GM04504 (cell line): ENCODE measurements around the gene MSTO1.
"Not testable (repeated sequence)": the region's sequence is repeated elsewhere in the genome, so short reads cannot be mapped to it uniquely, and the experiment has no call there.

Source experiments
- DNase-seq: peaks from one replicate; pipeline ENCODE4 v3.0.0-alpha.2; 2012; ENCODE audit warnings: low read depth

The MSTO1 gene

GRCh38 chr1:155622191-155622590 is 12.2 kb downstream of the MSTO1 start:
- no peak for DNase-seq

- DNase-seq, result no peak
These were observed 13.3 kb downstream of the MSTO1 start for GRCh38 chr1:155623357-155623756.

- not testable (repeated sequence) for DNase-seq
These were observed 16.4 kb downstream of the MSTO1 start for GRCh38 chr1:155626428-155626827.

- DNase-seq, result no peak
These were observed 26.6 kb downstream of the MSTO1 start for GRCh38 chr1:155636397-155637153.

GRCh38 chr1:155640367-155640766 is 30.3 kb downstream of the MSTO1 start:
- no peak for DNase-seq

GRCh38 chr1:155642559-155643180 is 32.7 kb downstream of the MSTO1 start:
- not testable (repeated sequence) for DNase-seq

DNA sequence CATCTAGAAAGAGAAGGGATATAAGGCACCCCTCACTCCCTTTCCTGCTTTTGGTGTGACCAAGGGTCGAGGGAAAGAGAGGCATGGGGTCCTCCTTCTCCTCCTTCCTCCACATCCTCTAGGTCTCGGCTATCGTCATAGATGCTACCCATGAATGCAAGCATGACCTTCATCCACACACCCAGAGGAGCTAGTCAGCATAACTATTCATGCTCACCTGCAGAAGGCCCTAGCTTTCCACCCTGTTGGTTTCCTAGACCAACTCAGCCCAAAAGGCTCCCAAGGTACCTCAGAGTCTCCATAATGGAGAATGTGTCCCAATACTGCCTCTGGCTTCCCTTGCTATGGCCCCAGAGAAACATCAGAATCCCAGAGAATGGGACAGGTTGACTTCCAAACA is 33.2 kb downstream of the MSTO1 start:
- DNase-seq, result no peak

- DNase-seq, result no peak
These were observed 35.1 kb downstream of the MSTO1 start for GRCh38 chr1:155645034-155645598.

- no peak for DNase-seq
These were observed 35.6 kb downstream of the MSTO1 start for GRCh38 chr1:155645648-155646047.

DNA sequence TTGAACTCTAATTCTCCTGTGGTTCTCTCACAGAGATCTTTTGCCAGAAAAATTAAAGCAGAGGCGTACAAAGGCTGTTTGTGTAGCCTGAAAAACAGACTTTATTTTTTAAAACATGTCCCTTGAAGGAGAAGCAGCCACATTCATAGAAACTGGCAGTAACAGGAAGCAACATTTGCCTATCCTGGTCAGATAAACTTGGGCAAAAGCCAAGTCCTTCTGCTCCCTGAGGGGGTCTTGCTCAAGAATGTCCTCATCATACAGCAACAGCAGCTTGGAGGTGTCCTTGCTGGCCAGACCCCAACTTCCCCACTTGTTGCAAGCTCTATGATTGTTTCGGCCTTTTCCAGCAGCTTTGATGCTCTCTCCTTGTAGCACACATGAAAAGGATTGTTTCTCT is 36.3 kb downstream of the MSTO1 start:
- no peak for DNase-seq

- DNase-seq, result peak; percentile 71
These were observed 38.5 kb downstream of the MSTO1 start for GRCh38 chr1:155648207-155649147.

- no peak for DNase-seq
These were observed 39.7 kb downstream of the MSTO1 start for GRCh38 chr1:155649676-155650075.

DNA sequence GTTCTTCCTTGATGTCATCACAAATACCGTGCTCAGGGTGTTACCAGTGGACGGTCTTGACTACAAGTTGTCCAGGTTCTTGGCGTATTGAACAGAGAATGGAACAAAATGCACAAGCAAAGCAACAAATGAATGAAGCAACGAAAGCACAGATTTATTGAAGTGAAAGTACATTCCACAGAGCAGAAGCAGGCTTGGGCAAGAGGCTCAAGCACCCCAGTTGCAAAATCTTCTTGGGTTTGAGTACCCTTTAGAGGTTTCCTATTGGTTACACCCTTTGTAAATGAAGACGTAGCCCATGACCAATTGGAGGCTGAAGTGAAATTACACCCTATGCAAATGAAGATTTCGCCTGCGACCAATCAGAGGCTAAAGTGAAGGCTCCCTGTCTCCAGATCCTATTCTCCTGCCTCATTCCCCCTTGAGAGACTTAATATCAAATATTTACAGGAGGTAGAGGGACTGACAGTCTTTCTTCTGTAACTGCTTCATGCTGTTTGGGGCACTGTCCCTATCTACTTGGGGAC is 40.3 kb downstream of the MSTO1 start:
- no peak for DNase-seq

- DNase-seq, result no peak
These were observed 42.0 kb downstream of the MSTO1 start for GRCh38 chr1:155651861-155652661.

GRCh38 chr1:155652951-155653350 is 42.9 kb downstream of the MSTO1 start:
- DNase-seq, result no peak

DNA sequence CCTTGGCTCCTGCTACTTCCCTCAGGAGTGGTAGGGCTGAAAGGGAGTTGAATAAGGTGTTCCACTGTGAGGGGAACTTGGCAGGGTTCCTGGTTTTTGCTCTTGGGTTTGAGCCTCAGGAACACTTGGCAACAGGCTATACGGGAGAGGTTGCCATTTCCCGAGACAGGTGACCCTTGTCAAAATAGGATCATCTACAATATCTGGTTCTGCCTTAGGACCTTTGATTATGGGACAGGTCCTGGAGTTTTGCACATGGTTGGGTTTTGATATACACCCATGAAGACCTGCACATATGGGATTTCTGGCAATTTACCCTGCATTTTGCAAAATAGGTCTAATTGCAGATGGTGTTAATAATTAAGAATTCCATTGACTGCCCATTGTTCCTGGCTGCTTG is 47.4 kb downstream of the MSTO1 start:
- DNase-seq, result no peak

GRCh38 chr1:155661239-155661638 is 51.2 kb downstream of the MSTO1 start:
- not testable (repeated sequence) for DNase-seq
